H9 (cell line): ENCODE data around the gene YWHAH. TPM values are rescaled to one million over a fixed set of nuclear protein-coding genes. Genes with fewer than 3 reads are reported as not detected.

Experiments used
- DNase-seq: peaks from one replicate; pipeline ENCODE4 v3.0.0-alpha.2; 2017
- H2AFZ ChIP-seq: one replicate; pipeline ENCODE4 v1.6.1; 2013; ENCODE audit warnings: mild to moderate bottlenecking, low read length, control low read depth, moderate library complexity
- H2AK5ac ChIP-seq: 2 replicates; pipeline ENCODE4 v1.6.1; 2013; ENCODE audit warnings: low read length, control low read depth, mixed read lengths; ENCODE audit not compliant: insufficient read length
- H2BK120ac ChIP-seq: one replicate; pipeline ENCODE4 v1.6.1; 2013; ENCODE audit warnings: low read depth, mild to moderate bottlenecking, low read length, control low read depth, inconsistent platforms; ENCODE audit not compliant: poor library complexity, severe bottlenecking
- H2BK12ac ChIP-seq: 2 replicates; pipeline ENCODE4 v1.6.1; 2013; ENCODE audit warnings: low read length, control low read depth, mixed read lengths, low read depth; ENCODE audit not compliant: insufficient read length
- H2BK15ac ChIP-seq: 2 replicates; pipeline ENCODE4 v1.6.1; 2013; ENCODE audit warnings: low read depth, low read length, control low read depth
- H2BK20ac ChIP-seq: one replicate; pipeline ENCODE4 v1.6.1; 2013; ENCODE audit warnings: low read depth, mild to moderate bottlenecking, low read length, control low read depth, inconsistent platforms; ENCODE audit not compliant: poor library complexity, severe bottlenecking
- H2BK5ac ChIP-seq: 2 replicates; pipeline ENCODE4 v1.6.1; 2013; ENCODE audit warnings: low read length, control low read depth, mixed read lengths; ENCODE audit not compliant: insufficient read length
- H3K14ac ChIP-seq: 2 replicates; pipeline ENCODE4 v1.6.1; 2013; ENCODE audit warnings: low read length, control low read depth; ENCODE audit not compliant: insufficient read depth
- H3K18ac ChIP-seq: 2 replicates; pipeline ENCODE4 v1.6.1; 2013; ENCODE audit warnings: low read depth, mild to moderate bottlenecking, mixed read lengths, low read length, control low read depth; ENCODE audit not compliant: insufficient read length
- H3K23ac ChIP-seq: 2 replicates; pipeline ENCODE4 v1.6.1; 2013; ENCODE audit warnings: low read length, control low read depth, mixed read lengths, low read depth; ENCODE audit not compliant: insufficient read length
- H3K23me2 ChIP-seq: 2 replicates; pipeline ENCODE4 v1.6.1; 2013; ENCODE audit warnings: low read depth, mild to moderate bottlenecking, mixed read lengths, low read length, control low read depth; ENCODE audit not compliant: insufficient read length, poor library complexity, severe bottlenecking
- H3K27ac ChIP-seq: 2 replicates; pipeline ENCODE4 v1.5.1; 2013; ENCODE audit warnings: low read length, control low read depth, mixed read lengths, low read depth; ENCODE audit not compliant: insufficient read length
- H3K27me3 ChIP-seq: 2 replicates; pipeline ENCODE4 v1.6.1; 2013; ENCODE audit warnings: low read length, control low read depth, inconsistent platforms; ENCODE audit not compliant: insufficient read depth
- H3K4ac ChIP-seq: 2 replicates; pipeline ENCODE4 v1.6.1; 2013; ENCODE audit warnings: low read depth, mild to moderate bottlenecking, control low read depth, inconsistent platforms, low read length, moderate library complexity
- H3K4me1 ChIP-seq: 2 replicates; pipeline ENCODE4 v1.6.1; 2013; ENCODE audit warnings: low read length, control low read depth, inconsistent platforms; ENCODE audit not compliant: insufficient read depth
- H3K4me2 ChIP-seq: 2 replicates; pipeline ENCODE4 v1.6.1; 2013; ENCODE audit warnings: low read length, control low read depth, mixed read lengths; ENCODE audit not compliant: insufficient read length, insufficient read depth
- H3K56ac ChIP-seq: 2 replicates; pipeline ENCODE4 v1.6.1; 2013; ENCODE audit warnings: low read depth, mild to moderate bottlenecking, mixed read lengths, low read length, control low read depth; ENCODE audit not compliant: insufficient read length
- H3K79me1 ChIP-seq: 2 replicates; pipeline ENCODE4 v1.6.1; 2013; ENCODE audit warnings: low read depth, mild to moderate bottlenecking, moderate library complexity, low read length, control low read depth, inconsistent platforms; ENCODE audit not compliant: insufficient read depth, poor library complexity, severe bottlenecking
- H3K79me2 ChIP-seq: 2 replicates; pipeline ENCODE4 v1.6.1; 2013; ENCODE audit warnings: low read length, control low read depth, inconsistent platforms; ENCODE audit not compliant: insufficient read depth
- H3K9ac ChIP-seq: 2 replicates; pipeline ENCODE4 v1.6.1; 2013; ENCODE audit warnings: low read length, control low read depth, mixed read lengths; ENCODE audit not compliant: insufficient read length; ENCODE audit errors: extremely low read depth
- H3K9me3 ChIP-seq: one replicate; pipeline ENCODE4 v1.6.1; 2013; ENCODE audit warnings: low read depth, low read length, inconsistent platforms; ENCODE audit not compliant: control insufficient read depth
- H3T11ph ChIP-seq: one replicate; pipeline ENCODE4 v1.6.1; 2013; ENCODE audit warnings: mild to moderate bottlenecking, low read length, control low read depth, inconsistent platforms
- H4K20me1 ChIP-seq: one replicate; pipeline ENCODE4 v1.6.1; 2013; ENCODE audit not compliant: control insufficient read depth, insufficient read length, insufficient read depth
- H4K5ac ChIP-seq: 2 replicates; pipeline ENCODE4 v1.6.1; 2013; ENCODE audit warnings: low read depth, mild to moderate bottlenecking, mixed read lengths, low read length, control low read depth; ENCODE audit not compliant: insufficient read length
- H4K8ac ChIP-seq: replicated peaks from 2 replicates; pipeline ENCODE4 v1.6.1; 2013; ENCODE audit warnings: low read length, control low read depth, mixed read lengths, low read depth; ENCODE audit not compliant: insufficient read length
- H4K91ac ChIP-seq: 2 replicates; pipeline ENCODE4 v1.6.1; 2013; ENCODE audit warnings: low read depth, mild to moderate bottlenecking, moderate library complexity, mixed read lengths, low read length, control low read depth; ENCODE audit not compliant: insufficient read length
- H3K27ac Mint-ChIP-seq, 3 experiments: 2 replicates in 2 of 3; 3 replicates in 1 of 3; pipeline ENCODE4 v1.8.0; 2020 to 2021; ENCODE audit warnings: mixed read lengths in 3 of 3, mild to moderate bottlenecking in 1 of 3, moderate library complexity in 1 of 3
- H3K27me3 Mint-ChIP-seq: 2 replicates; pipeline ENCODE4 v1.8.0; 2021; ENCODE audit warnings: low read depth, mild to moderate bottlenecking, moderate library complexity, mixed read lengths
- H3K36me3 Mint-ChIP-seq, 3 experiments: 2 replicates in 2 of 3; 3 replicates in 1 of 3; pipeline ENCODE4 v1.8.0; 2020 to 2021; ENCODE audit warnings: low read depth in 3 of 3, mixed read lengths in 3 of 3; ENCODE audit not compliant: insufficient read depth in 1 of 3
- H3K4me1 Mint-ChIP-seq, 2 experiments: 2 replicates each; pipeline ENCODE4 v1.8.0; 2020; ENCODE audit warnings: mixed read lengths in 2 of 2
- H3K4me3 Mint-ChIP-seq, 2 experiments: 2 replicates in 1 of 2; 3 replicates in 1 of 2; pipeline ENCODE4 v1.8.0; 2020 to 2021; ENCODE audit warnings: mild to moderate bottlenecking in 2 of 2, mixed read lengths in 2 of 2, moderate library complexity in 1 of 2
- H3K9me3 Mint-ChIP-seq, 2 experiments: 2 replicates in 1 of 2; 3 replicates in 1 of 2; pipeline ENCODE4 v1.8.0; 2020; ENCODE audit warnings: mild to moderate bottlenecking in 2 of 2, mixed read lengths in 2 of 2, moderate library complexity in 1 of 2
- WGBS: extraction: QIAGEN DNeasy Blood & Tissue Kit; methylation state at CpG from one replicate; pipeline ENCODE4 v1.1.7; 2013; ENCODE audit warnings: missing lambda C conversion rate, low lambda C conversion rate, mixed read lengths; ENCODE audit not compliant: insufficient read length; ENCODE audit errors: extremely low coverage; 5-methylcytosine and 5-hydroxymethylcytosine counted together
- total RNA-seq: library from RNA; stranded (reverse); gene quantifications from 2 replicates; pipeline ENCODE4 v1.2.1, GENCODE V29; 2021
- TF ChIP-seq, protein P1 (sequence below): fragments of 200-600 bp; sonication (generic); conservative IDR thresholded peaks from 3 replicates; pipeline ENCODE4 v1.8.0; 2021; ENCODE audit warnings: antibody characterized with exemption, mild to moderate bottlenecking

Gene YWHAH
- total RNA-seq, 1 experiment from 2014 or later, result 250 TPM

DNA sequence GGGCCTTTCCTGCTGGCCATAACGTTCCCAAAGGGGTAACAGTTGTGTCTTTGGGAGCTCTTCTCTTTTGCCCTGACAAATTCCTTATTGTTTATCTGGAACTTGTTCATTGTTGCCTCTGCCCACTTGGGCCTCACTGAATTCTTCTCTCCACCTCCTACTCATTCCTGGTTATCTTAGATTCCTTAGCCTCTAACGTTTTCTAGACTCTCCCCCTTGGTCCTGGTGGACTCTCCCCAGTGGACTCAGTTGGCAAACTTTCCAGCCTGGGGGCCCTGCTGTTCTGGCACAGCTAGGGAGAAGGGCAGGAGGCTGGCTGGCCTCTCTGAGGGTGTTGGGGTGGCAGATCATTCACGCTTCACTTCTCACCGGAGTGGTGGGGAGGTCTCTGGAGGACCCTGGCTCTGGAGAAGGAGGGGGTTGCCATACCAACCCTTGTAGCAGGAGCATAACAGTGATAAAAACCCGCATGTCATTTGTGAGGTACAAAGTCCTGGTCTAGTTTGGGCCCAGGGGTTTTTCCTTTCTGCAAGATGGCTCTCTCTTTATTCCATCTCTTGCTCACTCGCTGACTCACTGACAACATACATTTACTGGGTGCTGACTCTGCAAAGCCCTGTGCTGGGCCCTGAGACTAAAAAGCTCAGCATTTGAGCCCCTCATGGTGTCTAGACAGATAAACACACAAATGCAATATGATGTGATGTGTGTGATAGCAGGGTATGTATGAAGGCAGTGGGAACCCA, 39.7 kb downstream of the YWHAH start:
- Histone ChIP-seq H2AK5ac (no peak overlapping the region), H2BK5ac (no peak overlapping the region), H3K4ac (no peak overlapping the region), H3K27ac (no peak overlapping the region), H3K4me2 (no peak overlapping the region), H4K5ac (no peak overlapping the region), H4K20me1 (no peaks in the 10 kb centered on the region), H2BK15ac (no peak overlapping the region), H2AFZ (no peak overlapping the region), H3K9ac (no peak overlapping the region), H3K79me2 (no peaks in the 10 kb centered on the region), H2BK120ac (no peak overlapping the region), H3K4me1 (no peaks in the 10 kb centered on the region), H3T11ph (no peak overlapping the region), H3K23ac (no peak overlapping the region), H3K23me2 (no peaks in the 10 kb centered on the region), H3K79me1 (no peaks in the 10 kb centered on the region), H3K27me3 (no peaks in the 10 kb centered on the region), H3K56ac (no peak overlapping the region), H4K91ac (no peak overlapping the region), H4K8ac (no peak overlapping the region), H3K9me3 (no peaks in the 10 kb centered on the region), H3K14ac (no peak overlapping the region), H3K18ac (no peak overlapping the region), H2BK20ac (no peak overlapping the region), H2BK12ac (no peak overlapping the region)
- no peak overlapping the region for H3K27ac Mint-ChIP-seq
- no peaks in the 10 kb centered on the region for H3K36me3 Mint-ChIP-seq
- no CpG with 5 or more reads among the region's 6 CpGs for WGBS
- DNase-seq, result no peak
- peaks cover 17% of the 10 kb centered on the region for H3K27me3 Mint-ChIP-seq
- TF ChIP-seq, protein P1, sequence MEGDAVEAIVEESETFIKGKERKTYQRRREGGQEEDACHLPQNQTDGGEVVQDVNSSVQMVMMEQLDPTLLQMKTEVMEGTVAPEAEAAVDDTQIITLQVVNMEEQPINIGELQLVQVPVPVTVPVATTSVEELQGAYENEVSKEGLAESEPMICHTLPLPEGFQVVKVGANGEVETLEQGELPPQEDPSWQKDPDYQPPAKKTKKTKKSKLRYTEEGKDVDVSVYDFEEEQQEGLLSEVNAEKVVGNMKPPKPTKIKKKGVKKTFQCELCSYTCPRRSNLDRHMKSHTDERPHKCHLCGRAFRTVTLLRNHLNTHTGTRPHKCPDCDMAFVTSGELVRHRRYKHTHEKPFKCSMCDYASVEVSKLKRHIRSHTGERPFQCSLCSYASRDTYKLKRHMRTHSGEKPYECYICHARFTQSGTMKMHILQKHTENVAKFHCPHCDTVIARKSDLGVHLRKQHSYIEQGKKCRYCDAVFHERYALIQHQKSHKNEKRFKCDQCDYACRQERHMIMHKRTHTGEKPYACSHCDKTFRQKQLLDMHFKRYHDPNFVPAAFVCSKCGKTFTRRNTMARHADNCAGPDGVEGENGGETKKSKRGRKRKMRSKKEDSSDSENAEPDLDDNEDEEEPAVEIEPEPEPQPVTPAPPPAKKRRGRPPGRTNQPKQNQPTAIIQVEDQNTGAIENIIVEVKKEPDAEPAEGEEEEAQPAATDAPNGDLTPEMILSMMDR, result no peak
- H3K4me3 Mint-ChIP-seq, result no peak overlapping the region
- no peaks in the 10 kb centered on the region for H3K4me1 Mint-ChIP-seq
- H3K9me3 Mint-ChIP-seq, result no peaks in the 10 kb centered on the region
